Keratinocyte (primary cell): Measurements from ENCODE around the gene ADGRD1. TPM values are rescaled to one million over a fixed set of nuclear protein-coding genes. Genes with fewer than 3 reads are reported as not detected.
A peak's percentile ranks its signal among the peaks of the same experiment; 100 is the strongest.

Experiments used
- DNase-seq: peaks from one replicate; pipeline ENCODE4 v3.0.0-alpha.2; 2011; ENCODE audit warnings: low read depth, missing footprints, low spot score
- FAIRE-seq: peaks from 2 replicates; lab custom pipeline; 2011; peaks lifted over from hg19 to GRCh38; lab: Jason Lieb, UNC
- H2AFZ ChIP-seq: 2 replicates; pipeline ENCODE4 v1.6.0; 2012; ENCODE audit warnings: low read length, control low read depth, inconsistent platforms; ENCODE audit not compliant: control insufficient read depth
- H3K27ac ChIP-seq: 2 replicates; pipeline ENCODE4 v1.5.1; 2011; ENCODE audit warnings: low read length; ENCODE audit not compliant: control insufficient read depth, insufficient read depth
- H3K27me3 ChIP-seq: 3 replicates; pipeline ENCODE4 v1.6.0; 2011; ENCODE audit warnings: low read length; ENCODE audit not compliant: control insufficient read depth, insufficient read depth; ENCODE audit errors: extremely low read depth
- H3K36me3 ChIP-seq, 2 experiments: 2 replicates in 1 of 2; 3 replicates in 1 of 2; pipeline ENCODE4 v1.5.1; 2011; ENCODE audit warnings: low read length in 2 of 2, mild to moderate bottlenecking in 1 of 2; ENCODE audit not compliant: control insufficient read depth in 2 of 2, insufficient read depth in 2 of 2; ENCODE audit errors: extremely low read depth in 1 of 2
- H3K4me1 ChIP-seq: 3 replicates; pipeline ENCODE4 v1.5.1; 2011; ENCODE audit warnings: low read length; ENCODE audit not compliant: control insufficient read depth, insufficient read depth; ENCODE audit errors: extremely low read depth
- H3K4me2 ChIP-seq: 3 replicates; pipeline ENCODE4 v1.6.0; 2011; ENCODE audit warnings: low read depth, low read length; ENCODE audit not compliant: control insufficient read depth, insufficient read depth; ENCODE audit errors: extremely low read depth
- H3K4me3 ChIP-seq, 3 experiments: fragments of 200-600 bp in 1 of 3; sonication (generic) in 1 of 3; 2 replicates in 2 of 3; 3 replicates in 1 of 3; pipeline ENCODE4 v1.5.1; 2011 to 2016; ENCODE audit warnings: low read length in 3 of 3, mild to moderate bottlenecking in 3 of 3, control low read depth in 2 of 3, inconsistent platforms in 1 of 3, low read depth in 1 of 3, mixed read lengths in 1 of 3, mixed run types in 1 of 3, moderate library complexity in 1 of 3; ENCODE audit not compliant: control insufficient read depth in 2 of 3, insufficient read depth in 2 of 3; ENCODE audit errors: extremely low read depth in 1 of 3
- H3K79me2 ChIP-seq: 2 replicates; pipeline ENCODE4 v1.6.0; 2012; ENCODE audit warnings: low read length; ENCODE audit not compliant: control insufficient read depth, insufficient read depth
- H3K9ac ChIP-seq: 3 replicates; pipeline ENCODE4 v1.6.0; 2011; ENCODE audit warnings: low read length; ENCODE audit not compliant: control insufficient read depth, insufficient read depth; ENCODE audit errors: extremely low read depth
- H3K9me1 ChIP-seq: 3 replicates; pipeline ENCODE4 v1.6.0; 2011; ENCODE audit warnings: low read length; ENCODE audit not compliant: control insufficient read depth, insufficient read depth; ENCODE audit errors: extremely low read depth
- H3K9me3 ChIP-seq: 2 replicates; pipeline ENCODE4 v1.5.1; 2012; ENCODE audit warnings: low read depth, low read length; ENCODE audit not compliant: control insufficient read depth
- H4K20me1 ChIP-seq: 3 replicates; pipeline ENCODE4 v1.6.0; 2011; ENCODE audit warnings: low read length; ENCODE audit not compliant: control insufficient read depth, insufficient read depth; ENCODE audit errors: extremely low read depth
- CTCF ChIP-seq, 3 experiments: IDR thresholded peaks in 1 of 3; conservative IDR thresholded peaks in 1 of 3; optimal IDR thresholded peaks in 1 of 3; 2 replicates in 2 of 3; 3 replicates in 1 of 3; pipeline versions ENCODE3 to v1.5.1; 2011; ENCODE audit warnings: low read length in 3 of 3, mild to moderate bottlenecking in 3 of 3, moderate library complexity in 2 of 3, control low read depth in 1 of 3, inconsistent platforms in 1 of 3; ENCODE audit not compliant: insufficient read depth in 2 of 3; ENCODE audit errors: extremely low read depth in 1 of 3
- EZH2 ChIP-seq: IDR thresholded peaks from one replicate; pipeline ENCODE4 v1.6.1; 2012; ENCODE audit warnings: inconsistent platforms, mild to moderate bottlenecking, low read length, moderate library complexity
- dilution Hi-C: fragments of 300-500 bp; cut with MboI; formaldehyde crosslinking; loops from one replicate; pipeline ENCODE4 v1.7.0; 2020; ENCODE audit warnings: low sequenced_read_pairs; ENCODE audit not compliant: extremely low pct_ligation_motif_present
- polyA plus RNA-seq, 5 experiments: library from polyadenylated mRNA; depleted of rRNA in 3 of 5; stranded (reverse) in 3 of 5; stranded (forward) in 1 of 5; unstranded in 1 of 5; fragments of >200 nt; gene quantifications; 1 replicate in 1 of 5; 2 replicates in 3 of 5; 3 replicates in 1 of 5; pipeline versions ENCODE4 v1.2.1 to v1.2.3, GENCODE V29; 2011 to 2012; ENCODE audit warnings: missing spikeins in 2 of 5, low read depth in 1 of 5, low replicate concordance in 1 of 5

ADGRD1 gene
- polyA plus RNA-seq, 1 donor (not counting 4 experiments of a cell fraction or from before 2014, with no cell fraction given): not detected

- peak in 1 of 3 experiments; percentile 33 for TF ChIP-seq CTCF (optimal IDR thresholded peaks at IDR 0.05 in 1 of 3, IDR thresholded peaks at IDR 0.05 in 1 of 3, conservative IDR thresholded peaks at IDR 0.05 in 1 of 3; ENCODE audit: extremely low read depth in 1 of 3, insufficient read depth in 2 of 3, low read length in 3 of 3)
- no peak for TF ChIP-seq EZH2
- FAIRE-seq (no peak), DNase-seq (no peak)
- Histone ChIP-seq H3K27ac (no peak overlapping the region), H3K4me1 (no peaks in the 10 kb centered on the region), H3K36me3 (no peaks in the 10 kb centered on the region), H3K9ac (no peak overlapping the region), H3K4me2 (no peak overlapping the region), H4K20me1 (no peaks in the 10 kb centered on the region), H3K4me3 (no peak overlapping the region), H3K27me3 (no peaks in the 10 kb centered on the region), H3K9me1 (no peaks in the 10 kb centered on the region), H2AFZ (no peak overlapping the region), H3K9me3 (no peaks in the 10 kb centered on the region), H3K79me2 (no peaks in the 10 kb centered on the region)
- dilution Hi-C loops: no loop called here
Observed at GRCh38 chr12:131137836-131138637, 184.3 kb downstream of the ADGRD1 start.

- DNase-seq (no peak), FAIRE-seq (no peak)
- Histone ChIP-seq H3K4me1 (no peaks in the 10 kb centered on the region), H3K27me3 (no peaks in the 10 kb centered on the region), H4K20me1 (no peaks in the 10 kb centered on the region), H3K27ac (no peak overlapping the region), H3K9me3 (no peaks in the 10 kb centered on the region), H3K79me2 (no peaks in the 10 kb centered on the region), H3K36me3 (no peaks in the 10 kb centered on the region), H2AFZ (no peak overlapping the region), H3K9ac (no peak overlapping the region), H3K4me2 (no peak overlapping the region), H3K9me1 (no peaks in the 10 kb centered on the region), H3K4me3 (no peak overlapping the region)
- TF ChIP-seq EZH2 (no peak), CTCF (optimal IDR thresholded peaks at IDR 0.05 in 1 of 3, IDR thresholded peaks at IDR 0.05 in 1 of 3, conservative IDR thresholded peaks at IDR 0.05 in 1 of 3; ENCODE audit: extremely low read depth in 1 of 3, insufficient read depth in 2 of 3, low read length in 3 of 3) (no peak)
- dilution Hi-C loops: no loop called here
Observed at GRCh38 chr12:131138638-131139362, 185.1 kb downstream of the ADGRD1 start.
